Tibial nerve (tissue), 4 donors: ENCODE results near the gene TBC1D1.

Experiments used
- EP300 ChIP-seq, 2 donors: sonication (generic); formaldehyde crosslinking; IDR thresholded peaks; one replicate each; pipeline ENCODE4 v1.6.1; 2017; ENCODE audit warnings: antibody characterized with exemption in 2 of 2, mild to moderate bottlenecking in 1 of 2
- POLR2A ChIP-seq, 2 donors: fragments of 450-650 bp; IDR thresholded peaks; one replicate each; pipeline ENCODE4 v1.6.1; 2017; ENCODE audit warnings: antibody characterized with exemption in 2 of 2, mild to moderate bottlenecking in 2 of 2, moderate library complexity in 2 of 2
- TF ChIP-seq, protein P1 (sequence below), 5 experiments: fragments of 200-600 bp in 3 of 5; fragments of 450-650 bp in 2 of 5; sonication (generic) in 3 of 5; IDR thresholded peaks; one replicate each; pipeline ENCODE4 v1.5.1; 2016 to 2019; ENCODE audit warnings: antibody characterized with exemption in 5 of 5, mild to moderate bottlenecking in 3 of 5, moderate library complexity in 2 of 5

DNA sequence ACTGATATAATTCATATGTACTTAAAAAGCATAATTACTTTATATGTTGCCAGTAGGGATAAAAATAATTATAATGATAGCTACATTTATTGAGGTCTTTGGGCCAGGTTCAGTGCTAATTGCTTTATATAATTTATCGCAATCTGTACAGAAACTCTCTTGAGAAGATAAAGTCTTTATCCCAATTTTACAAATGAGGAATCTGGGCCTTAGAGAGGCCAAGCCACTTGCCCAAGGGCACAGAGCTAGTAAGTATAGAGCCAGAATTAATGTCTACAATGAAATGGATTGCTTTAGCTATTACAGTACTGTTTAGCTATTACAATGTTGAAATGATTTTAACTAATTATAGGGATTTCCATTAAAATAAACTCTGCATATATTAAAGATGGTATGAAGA lies 30.6 kb upstream of the TBC1D1 start:
- TF ChIP-seq, protein P1, sequence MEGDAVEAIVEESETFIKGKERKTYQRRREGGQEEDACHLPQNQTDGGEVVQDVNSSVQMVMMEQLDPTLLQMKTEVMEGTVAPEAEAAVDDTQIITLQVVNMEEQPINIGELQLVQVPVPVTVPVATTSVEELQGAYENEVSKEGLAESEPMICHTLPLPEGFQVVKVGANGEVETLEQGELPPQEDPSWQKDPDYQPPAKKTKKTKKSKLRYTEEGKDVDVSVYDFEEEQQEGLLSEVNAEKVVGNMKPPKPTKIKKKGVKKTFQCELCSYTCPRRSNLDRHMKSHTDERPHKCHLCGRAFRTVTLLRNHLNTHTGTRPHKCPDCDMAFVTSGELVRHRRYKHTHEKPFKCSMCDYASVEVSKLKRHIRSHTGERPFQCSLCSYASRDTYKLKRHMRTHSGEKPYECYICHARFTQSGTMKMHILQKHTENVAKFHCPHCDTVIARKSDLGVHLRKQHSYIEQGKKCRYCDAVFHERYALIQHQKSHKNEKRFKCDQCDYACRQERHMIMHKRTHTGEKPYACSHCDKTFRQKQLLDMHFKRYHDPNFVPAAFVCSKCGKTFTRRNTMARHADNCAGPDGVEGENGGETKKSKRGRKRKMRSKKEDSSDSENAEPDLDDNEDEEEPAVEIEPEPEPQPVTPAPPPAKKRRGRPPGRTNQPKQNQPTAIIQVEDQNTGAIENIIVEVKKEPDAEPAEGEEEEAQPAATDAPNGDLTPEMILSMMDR (IDR thresholded peaks at IDR 0.05): no peak
- TF ChIP-seq EP300 (IDR thresholded peaks at IDR 0.05) (no peak), POLR2A (IDR thresholded peaks at IDR 0.05) (no peak)
